ENCODE data around the gene BABAM1. TPM values are rescaled to one million over a fixed set of nuclear protein-coding genes. Genes with fewer than 3 reads are reported as not detected.

The BABAM1 gene
- total and polyA plus RNA-seq, 9 of the 15 experiments (the other 6 are each of a cell fraction or from before 2014, with no cell fraction given), result 14.7 to 160 (median 113) TPM

- TF ChIP-seq ELF4 (CRISPR knock-in tag; IDR thresholded peaks at IDR 0.05) (no peak), ZNF518B (CRISPR knock-in tag; IDR thresholded peaks at IDR 0.05) (no peak), AFF1 (IDR thresholded peaks at IDR 0.05; ENCODE audit: low read depth in 1 of 2, partially characterized antibody in 2 of 2) (no peak), HDAC2 (IDR thresholded peaks at IDR 0.05) (peak; percentile 34; the same call in 1 of the 2 replicates), DNMT1 (IDR thresholded peaks at IDR 0.05) (no peak), YY1 (IDR thresholded peaks at IDR 0.05; ENCODE audit: borderline replicate concordance in 1 of 3, control insufficient read depth in 1 of 3, extremely low read depth in 1 of 3, insufficient read depth in 3 of 3, insufficient read length in 1 of 3, insufficient replicate concordance in 2 of 3, low read depth in 1 of 3, low read length in 2 of 3) (peak in 2 of 3 experiments; percentile 76 to 82), ZNF668 (CRISPR knock-in tag; IDR thresholded peaks at IDR 0.05) (no peak), E2F3 (CRISPR knock-in tag; IDR thresholded peaks at IDR 0.05) (no peak), ZBTB33 (CRISPR knock-in tag; IDR thresholded peaks at IDR 0.05) (no peak), ZBTB11 (CRISPR knock-in tag; IDR thresholded peaks at IDR 0.05) (no peak), ZBTB43 (CRISPR knock-in tag; IDR thresholded peaks at IDR 0.05) (no peak)
These were observed 47.0 kb upstream of the BABAM1 start (continued) for GRCh38 chr19:17220207-17220758.

Measured in K562 (cell line).